Measurements from ENCODE around the gene ZNF107. TPM values are rescaled to one million over a fixed set of nuclear protein-coding genes. Genes with fewer than 3 reads are reported as not detected.

The ZNF107 gene
- total RNA-seq, 1 experiment from 2014 or later = 24.7 TPM

DNA sequence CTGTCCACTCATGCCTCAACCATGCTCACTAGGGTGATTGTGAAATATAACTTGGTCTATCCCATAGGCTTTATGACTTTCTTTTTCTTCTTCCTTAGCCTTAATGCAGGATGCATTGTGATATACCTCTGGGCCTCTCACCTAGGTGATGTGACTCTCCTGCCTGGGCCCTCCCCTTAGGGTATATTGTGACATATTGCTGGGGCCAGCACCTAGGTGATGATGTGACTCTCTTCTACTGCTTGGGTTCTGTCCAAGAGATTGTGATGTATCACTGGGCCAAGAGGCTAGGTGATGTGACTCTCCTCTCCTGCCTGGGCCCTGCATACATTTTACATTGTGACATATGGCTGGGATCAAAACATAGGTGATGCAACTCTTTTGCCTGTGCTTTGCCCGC is 14.7 kb upstream of the ZNF107 start:
- Mint-ChIP-seq H3K4me3 (no peak overlapping the region), H3K9me3 (peaks cover 75 to 77% of the 10 kb centered on the region in 2 experiments)

More for the DNA sequence above, 14.7 kb upstream of the ZNF107 start:
- Histone ChIP-seq H3K14ac (ENCODE audit: insufficient read depth, low read length) (no peak overlapping the region), H3K9me3 (ENCODE audit: control insufficient read depth, low read depth, low read length) (peaks cover 71% of the 10 kb centered on the region), H3K27ac (ENCODE audit: insufficient read length, low read depth, low read length) (no peak overlapping the region), H3K4ac (ENCODE audit: low read depth, low read length) (no peak overlapping the region), H4K8ac (replicated peaks; ENCODE audit: insufficient read length, low read depth, low read length) (no peak overlapping the region), H4K5ac (ENCODE audit: insufficient read length, low read depth, low read length) (no peak overlapping the region), H2BK15ac (ENCODE audit: low read depth, low read length) (no peak overlapping the region), H3K4me1 (ENCODE audit: insufficient read depth, low read length) (no peaks in the 10 kb centered on the region), H2BK5ac (ENCODE audit: insufficient read length, low read length) (no peak overlapping the region), H2BK20ac (ENCODE audit: low read depth, low read length, poor library complexity, severe bottlenecking) (no peak overlapping the region), H2BK12ac (ENCODE audit: insufficient read length, low read depth, low read length) (no peak overlapping the region), H3T11ph (ENCODE audit: low read length) (no peak overlapping the region), H4K91ac (ENCODE audit: insufficient read length, low read depth, low read length) (no peak overlapping the region), H3K79me1 (ENCODE audit: insufficient read depth, low read depth, low read length, poor library complexity, severe bottlenecking) (no peaks in the 10 kb centered on the region), H3K9ac (ENCODE audit: extremely low read depth, insufficient read length, low read length) (no peak overlapping the region), H3K4me2 (ENCODE audit: insufficient read depth, insufficient read length, low read length) (no peak overlapping the region), H2AK5ac (ENCODE audit: insufficient read length, low read length) (no peak overlapping the region), H3K27me3 (ENCODE audit: insufficient read depth, low read length) (no peaks in the 10 kb centered on the region), H2AFZ (ENCODE audit: low read length) (no peak overlapping the region), H3K23me2 (ENCODE audit: insufficient read length, low read depth, low read length, poor library complexity, severe bottlenecking) (no peaks in the 10 kb centered on the region), H2BK120ac (ENCODE audit: low read depth, low read length, poor library complexity, severe bottlenecking) (no peak overlapping the region), H3K18ac (ENCODE audit: insufficient read length, low read depth, low read length) (no peak overlapping the region), H3K79me2 (ENCODE audit: insufficient read depth, low read length) (no peaks in the 10 kb centered on the region), H4K20me1 (ENCODE audit: control insufficient read depth, insufficient read depth, insufficient read length) (no peaks in the 10 kb centered on the region), H3K56ac (ENCODE audit: insufficient read length, low read depth, low read length) (no peak overlapping the region), H3K23ac (ENCODE audit: insufficient read length, low read depth, low read length) (no peak overlapping the region)
- DNase-seq = no peak
- H3K27me3 Mint-ChIP-seq (ENCODE audit: low read depth) = peaks cover 2% of the 10 kb centered on the region; the same call in 1 of the 2 replicates
- no peaks in the 10 kb centered on the region for H3K4me1 Mint-ChIP-seq
- TF ChIP-seq, protein P1, sequence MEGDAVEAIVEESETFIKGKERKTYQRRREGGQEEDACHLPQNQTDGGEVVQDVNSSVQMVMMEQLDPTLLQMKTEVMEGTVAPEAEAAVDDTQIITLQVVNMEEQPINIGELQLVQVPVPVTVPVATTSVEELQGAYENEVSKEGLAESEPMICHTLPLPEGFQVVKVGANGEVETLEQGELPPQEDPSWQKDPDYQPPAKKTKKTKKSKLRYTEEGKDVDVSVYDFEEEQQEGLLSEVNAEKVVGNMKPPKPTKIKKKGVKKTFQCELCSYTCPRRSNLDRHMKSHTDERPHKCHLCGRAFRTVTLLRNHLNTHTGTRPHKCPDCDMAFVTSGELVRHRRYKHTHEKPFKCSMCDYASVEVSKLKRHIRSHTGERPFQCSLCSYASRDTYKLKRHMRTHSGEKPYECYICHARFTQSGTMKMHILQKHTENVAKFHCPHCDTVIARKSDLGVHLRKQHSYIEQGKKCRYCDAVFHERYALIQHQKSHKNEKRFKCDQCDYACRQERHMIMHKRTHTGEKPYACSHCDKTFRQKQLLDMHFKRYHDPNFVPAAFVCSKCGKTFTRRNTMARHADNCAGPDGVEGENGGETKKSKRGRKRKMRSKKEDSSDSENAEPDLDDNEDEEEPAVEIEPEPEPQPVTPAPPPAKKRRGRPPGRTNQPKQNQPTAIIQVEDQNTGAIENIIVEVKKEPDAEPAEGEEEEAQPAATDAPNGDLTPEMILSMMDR (conservative IDR thresholded peaks at IDR 0.05) = no peak
- H3K36me3 Mint-ChIP-seq (ENCODE audit: insufficient read depth in 1 of 3, low read depth in 3 of 3) = peaks cover 8 to 35% (median 20%) of the 10 kb centered on the region in 3 experiments; a peak in 6 of 7 replicates
- no peak overlapping the region for H3K27ac Mint-ChIP-seq
- WGBS (ENCODE audit: extremely low coverage, insufficient read length, low lambda C conversion rate) = no CpG with 5 or more reads among the region's 1 CpG

Data from H9 (cell line).